GM18508 (cell line): ENCODE data around the gene MLKL.
"Not testable (repeated sequence)": the region's sequence is repeated elsewhere in the genome, so short reads cannot be mapped to it uniquely, and the experiment has no call there.

Experiments used
- ATAC-seq: cut with Tn5 transposase; IDR thresholded peaks from one replicate; pipeline ENCODE4 v1.9.1; 2021; ENCODE audit warnings: moderate number of reproducible peaks; ENCODE audit not compliant: insufficient read depth, unreplicated experiment

Gene MLKL

GRCh38 chr16:74734361-74735161, 33.9 kb upstream of the MLKL start:
- no peak for ATAC-seq

- no peak for ATAC-seq
Observed at GRCh38 chr16:74732707-74733350, 32.2 kb upstream of the MLKL start.

- ATAC-seq, result no peak
Observed at GRCh38 chr16:74731853-74732477, 31.3 kb upstream of the MLKL start.

- ATAC-seq, result no peak
Observed at GRCh38 chr16:74729783-74730683, 29.4 kb upstream of the MLKL start.

- no peak for ATAC-seq
Observed at GRCh38 chr16:74727903-74728302, 27.2 kb upstream of the MLKL start.

GRCh38 chr16:74726716-74727115, 26.1 kb upstream of the MLKL start:
- ATAC-seq, result no peak

- ATAC-seq, result no peak
Observed at GRCh38 chr16:74725651-74726455, 25.2 kb upstream of the MLKL start.

- no peak for ATAC-seq
Observed at GRCh38 chr16:74724820-74725549, 24.3 kb upstream of the MLKL start.

GRCh38 chr16:74723256-74723655, 22.6 kb upstream of the MLKL start:
- no peak for ATAC-seq

- ATAC-seq, result not testable (repeated sequence)
Observed at GRCh38 chr16:74722156-74722555, 21.5 kb upstream of the MLKL start.

- no peak for ATAC-seq
Observed at GRCh38 chr16:74721716-74722115, 21.1 kb upstream of the MLKL start.

- ATAC-seq, result no peak
Observed at GRCh38 chr16:74720579-74720978, 19.9 kb upstream of the MLKL start.

- no peak for ATAC-seq
Observed at GRCh38 chr16:74718741-74719610, 18.3 kb upstream of the MLKL start.

GRCh38 chr16:74718140-74718539, 17.5 kb upstream of the MLKL start:
- ATAC-seq, result no peak

GRCh38 chr16:74717367-74717766, 16.7 kb upstream of the MLKL start:
- no peak for ATAC-seq

GRCh38 chr16:74716355-74716754, 15.7 kb upstream of the MLKL start:
- ATAC-seq, result no peak

- ATAC-seq, result no peak
Observed at GRCh38 chr16:74713876-74714275, 13.2 kb upstream of the MLKL start.

GRCh38 chr16:74713325-74713724, 12.7 kb upstream of the MLKL start:
- no peak for ATAC-seq
